GM18870 (cell line): ENCODE measurements around the gene ASGR2.

Source experiments
- ATAC-seq: cut with Tn5 transposase; IDR thresholded peaks from one replicate; pipeline ENCODE4 v1.9.1; 2021; ENCODE audit warnings: moderate library complexity; ENCODE audit not compliant: unreplicated experiment

The ASGR2 gene

DNA sequence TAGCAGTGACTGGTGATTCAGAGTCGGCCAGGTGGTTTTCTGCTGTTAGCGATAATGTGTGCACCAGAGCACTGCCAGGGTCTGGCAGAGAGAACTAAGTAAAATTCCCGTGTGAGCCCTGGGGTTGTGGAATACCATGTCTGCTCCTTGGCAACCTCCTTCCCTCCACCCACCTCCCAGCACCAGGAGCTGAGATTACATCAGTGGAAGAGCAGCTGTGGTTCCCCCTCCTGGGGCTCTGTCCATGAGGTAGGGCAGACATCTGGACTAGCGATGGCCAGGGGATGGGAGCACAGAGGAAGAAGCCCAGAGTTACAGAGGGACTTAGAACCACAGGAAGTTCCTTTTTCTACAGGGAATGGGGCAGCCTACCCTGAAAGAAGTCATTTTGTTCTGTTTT is 50.4 kb downstream of the ASGR2 start:
- ATAC-seq, result no peak

- no peak for ATAC-seq
Measured at GRCh38 chr17:7063518-7064094, 51.0 kb downstream of the ASGR2 start.

GRCh38 chr17:7060165-7060891 is 54.3 kb downstream of the ASGR2 start:
- no peak for ATAC-seq

DNA sequence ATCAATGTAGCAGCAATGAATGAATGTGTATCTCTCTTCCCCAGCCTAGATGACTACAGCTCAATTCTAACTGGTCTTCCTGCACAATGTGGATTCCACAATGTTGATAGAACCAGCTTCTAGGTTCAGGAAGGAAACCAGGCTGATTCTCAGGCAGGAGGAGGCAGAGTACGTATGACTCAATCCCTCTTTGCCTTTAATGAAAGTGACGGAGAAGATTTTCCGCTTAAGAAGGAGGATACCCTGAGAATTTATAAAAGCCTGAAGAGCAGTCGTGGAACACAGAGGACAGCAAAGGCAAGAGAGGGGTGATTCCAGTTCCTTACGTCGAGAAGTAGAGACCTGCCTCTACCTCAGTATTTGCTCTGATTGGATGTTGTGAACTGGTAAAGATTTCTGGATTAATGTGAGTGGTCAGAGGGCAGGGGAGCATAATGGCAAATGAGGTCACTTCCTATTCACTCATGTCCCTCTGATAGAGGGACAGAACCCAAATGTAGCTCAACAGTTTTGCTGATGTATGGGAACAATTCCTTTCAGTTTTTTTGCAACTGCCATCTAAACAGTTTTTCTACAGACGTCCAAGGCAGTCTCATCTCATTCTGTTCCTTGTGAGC is 55.7 kb downstream of the ASGR2 start:
- ATAC-seq, result no peak

- no peak for ATAC-seq
Measured at GRCh38 chr17:7056386-7056785, 58.2 kb downstream of the ASGR2 start.
